CD8-positive, alpha-beta memory T cell (primary cell): Measurements from ENCODE around the gene MLF1. TPM values are rescaled to one million over a fixed set of nuclear protein-coding genes. Genes with fewer than 3 reads are reported as not detected.
"Not testable (repeated sequence)": the region's sequence is repeated elsewhere in the genome, so short reads cannot be mapped to it uniquely, and the experiment has no call there.

Experiments
- CTCF ChIA-PET: fragments of 350-600 bp; sonication (Branson Sonifier 250); formaldehyde crosslinking; loops from one replicate; lab custom pipeline; 2021; ENCODE audit warnings: antibody characterized with exemption; lab: Charles Lee
- POLR2A ChIA-PET: fragments of 350-600 bp; sonication (Branson Sonifier 250); formaldehyde crosslinking; loops from one replicate; lab custom pipeline; 2021; ENCODE audit warnings: antibody characterized with exemption; lab: Charles Lee
- DNase-seq, 5 donors: peaks; one replicate each; pipeline versions ENCODE4 v3.0.0 to v3.0.0-alpha.2; 2020 to 2022; ENCODE audit warnings: mixed read lengths in 1 of 5
- H3K27ac ChIP-seq: one replicate; pipeline ENCODE4 v1.7.0; 2013; ENCODE audit warnings: low read depth, mild to moderate bottlenecking, low read length, moderate library complexity
- H3K27me3 ChIP-seq: 2 replicates; pipeline ENCODE4 v1.7.0; 2013; ENCODE audit warnings: low read length, mild to moderate bottlenecking; ENCODE audit not compliant: insufficient read depth, poor library complexity, severe bottlenecking
- H3K36me3 ChIP-seq: 2 replicates; pipeline ENCODE4 v1.7.0; 2013; ENCODE audit warnings: mild to moderate bottlenecking, low read length, moderate library complexity; ENCODE audit not compliant: insufficient read depth
- H3K4me1 ChIP-seq: 2 replicates; pipeline ENCODE4 v1.7.0; 2013; ENCODE audit warnings: mild to moderate bottlenecking, low read length, moderate library complexity; ENCODE audit not compliant: insufficient read depth
- H3K4me3 ChIP-seq: 2 replicates; pipeline ENCODE4 v1.7.0; 2013; ENCODE audit warnings: mild to moderate bottlenecking, low read length
- H3K9me3 ChIP-seq: 2 replicates; pipeline ENCODE4 v1.7.0; 2013; ENCODE audit warnings: mild to moderate bottlenecking, low read length
- H3K27ac Mint-ChIP-seq, 8 donors: one replicate each; pipeline ENCODE4 v1.8.0; 2020 to 2021; ENCODE audit warnings: mixed read lengths in 8 of 8, mild to moderate bottlenecking in 6 of 8, inconsistent platforms in 3 of 8, moderate library complexity in 3 of 8
- H3K27me3 Mint-ChIP-seq, 2 donors: one replicate each; pipeline ENCODE4 v1.8.0; 2020 to 2021; ENCODE audit warnings: mixed read lengths in 2 of 2, mild to moderate bottlenecking in 1 of 2, moderate library complexity in 1 of 2
- H3K36me3 Mint-ChIP-seq, 3 donors: one replicate each; pipeline ENCODE4 v1.8.0; 2020 to 2021; ENCODE audit warnings: mixed read lengths in 3 of 3, inconsistent platforms in 1 of 3, mild to moderate bottlenecking in 1 of 3
- H3K4me1 Mint-ChIP-seq, 3 donors: one replicate each; pipeline ENCODE4 v1.8.0; 2020 to 2021; ENCODE audit warnings: mixed read lengths in 3 of 3, inconsistent platforms in 1 of 3, mild to moderate bottlenecking in 1 of 3
- H3K4me3 Mint-ChIP-seq, 7 donors: one replicate each; pipeline ENCODE4 v1.8.0; 2020 to 2021; ENCODE audit warnings: mixed read lengths in 7 of 7, mild to moderate bottlenecking in 6 of 7, moderate library complexity in 4 of 7, inconsistent platforms in 2 of 7
- H3K9me3 Mint-ChIP-seq, 5 donors: one replicate each; pipeline ENCODE4 v1.8.0; 2020 to 2022; ENCODE audit warnings: mixed read lengths in 5 of 5, mild to moderate bottlenecking in 3 of 5, moderate library complexity in 2 of 5, inconsistent platforms in 1 of 5
- polyA plus RNA-seq: library from polyadenylated mRNA; unstranded; fragments of 300-500 nt; fragmentation: Illumina TruSeq; gene quantifications from one replicate; pipeline ENCODE4 v1.2.3, GENCODE V29; 2021
- total RNA-seq, 2 experiments: library from RNA; stranded (reverse); gene quantifications; one replicate each; pipeline ENCODE4 v1.2.3, GENCODE V29; 2021

MLF1 gene
- total and polyA plus RNA-seq, 3 experiments from 2014 or later = 3.8 to 6.0 (median 4.0) TPM

DNA sequence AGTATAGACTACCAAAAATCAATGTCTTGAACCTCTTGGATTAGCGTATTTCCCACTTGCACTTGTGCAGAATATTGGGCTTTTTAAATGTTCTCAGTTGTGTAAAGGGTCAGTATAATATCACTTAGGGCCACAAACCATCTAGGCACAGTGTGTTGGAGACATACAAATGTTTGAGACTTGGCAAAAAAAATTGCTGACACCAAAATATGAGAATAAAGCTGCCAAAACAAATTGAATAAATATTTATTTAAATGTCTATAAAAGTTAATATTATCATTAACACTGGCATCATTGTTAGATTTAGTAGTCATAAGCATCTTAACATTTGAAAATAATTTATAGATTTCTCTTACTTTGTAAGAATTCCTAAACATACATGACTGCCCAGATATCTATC lies 30.9 kb upstream of the MLF1 start:
- H3K4me3 Mint-ChIP-seq = no peak overlapping the region
- no peak for DNase-seq
- Histone ChIP-seq H3K36me3 (no peaks in the 10 kb centered on the region), H3K27me3 (no peaks in the 10 kb centered on the region), H3K4me1 (no peaks in the 10 kb centered on the region), H3K9me3 (no peaks in the 10 kb centered on the region), H3K27ac (no peak overlapping the region), H3K4me3 (no peak overlapping the region)
- H3K27ac Mint-ChIP-seq = no peak overlapping the region
- peaks cover 13 to 18% (median 15%) of the 10 kb centered on the region in 3 donors for H3K36me3 Mint-ChIP-seq
- POLR2A ChIA-PET = no interaction called here
- no peaks in the 10 kb centered on the region for H3K27me3 Mint-ChIP-seq
- peaks cover 0 to 3% (median 0%) of the 10 kb centered on the region in 3 donors for H3K4me1 Mint-ChIP-seq
- H3K9me3 Mint-ChIP-seq = no peaks in the 10 kb centered on the region
- CTCF ChIA-PET = interaction anchor here (1.3 to 1.7 kb wide), 3 partner anchors 10 to 262 kb away, joined by 3 to 5 read pairs (median 4); partner anchors contain the start of genes GFM1 and MFSD1

DNA sequence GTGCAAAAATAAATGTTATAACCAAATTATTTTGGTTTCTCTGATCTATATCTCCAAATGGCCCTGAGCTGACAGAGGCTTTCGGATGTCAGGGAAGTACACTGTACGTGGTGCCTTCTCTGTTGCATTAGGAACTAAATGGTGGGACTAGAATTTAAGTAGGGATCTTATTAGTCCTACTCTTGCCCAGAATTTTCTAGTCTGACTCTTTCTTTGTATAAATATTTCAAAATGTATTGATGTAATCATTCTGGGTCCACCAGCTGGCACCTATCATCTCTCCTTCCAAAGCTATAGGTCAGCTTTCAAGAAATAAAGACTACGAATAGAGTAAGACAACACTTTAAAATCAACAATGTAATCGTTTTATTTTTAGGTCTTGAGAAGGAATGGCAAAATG lies 22.3 kb upstream of the MLF1 start:
- Mint-ChIP-seq H3K4me1 (no peaks in the 10 kb centered on the region), H3K4me3 (no peak overlapping the region), H3K9me3 (peaks cover 0 to 3% (median 3%) of the 10 kb centered on the region in 5 donors), H3K27me3 (no peaks in the 10 kb centered on the region), H3K27ac (no peak overlapping the region), H3K36me3 (peaks cover 18 to 40% (median 22%) of the 10 kb centered on the region in 3 donors)
- no peak for DNase-seq
- POLR2A ChIA-PET = no interaction called here
- no peak overlapping the region for H3K4me3 ChIP-seq
- CTCF ChIA-PET = interaction anchor here (1.3 kb wide), 1 partner anchor 9 kb away, joined by 3 read pairs; no protein-coding TSS in a partner anchor
- no peaks in the 10 kb centered on the region for H3K36me3 ChIP-seq
- no peak overlapping the region for H3K27ac ChIP-seq
- H3K9me3 ChIP-seq = no peaks in the 10 kb centered on the region
- no peaks in the 10 kb centered on the region for H3K27me3 ChIP-seq
- no peaks in the 10 kb centered on the region for H3K4me1 ChIP-seq

DNA sequence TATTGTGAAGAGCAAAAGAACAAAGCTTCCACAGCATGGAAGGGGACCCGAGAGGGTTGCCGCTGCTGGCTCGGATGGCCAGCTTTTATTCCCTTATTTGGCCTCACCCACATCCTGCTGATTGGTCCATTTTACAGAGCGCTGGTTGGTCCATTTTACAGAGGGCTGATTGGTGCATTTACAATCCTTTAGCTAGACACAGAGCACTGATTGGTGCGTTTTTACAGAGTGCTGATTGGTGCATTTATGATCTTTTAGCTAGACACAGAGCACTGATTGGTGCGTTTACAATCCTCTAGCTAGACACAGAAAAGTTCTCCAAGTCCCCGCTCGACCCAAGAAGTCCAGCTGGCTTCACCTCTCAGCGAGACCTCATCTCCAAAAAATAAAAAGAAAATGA lies 21.1 kb upstream of the MLF1 start:
- H3K9me3 ChIP-seq, H3K36me3 ChIP-seq, H3K4me3 Mint-ChIP-seq, H3K4me3 ChIP-seq, POLR2A ChIA-PET, H3K27me3 Mint-ChIP-seq, CTCF ChIA-PET, H3K4me1 Mint-ChIP-seq, H3K27me3 ChIP-seq, H3K27ac ChIP-seq, H3K9me3 Mint-ChIP-seq, H3K4me1 ChIP-seq, DNase-seq: not testable (repeated sequence)
- H3K36me3 Mint-ChIP-seq = peaks cover 14 to 36% (median 15%) of the 10 kb centered on the region in 3 donors
- H3K27ac Mint-ChIP-seq = peak overlapping the region in 1 of 8 donors; percentile 32

DNA sequence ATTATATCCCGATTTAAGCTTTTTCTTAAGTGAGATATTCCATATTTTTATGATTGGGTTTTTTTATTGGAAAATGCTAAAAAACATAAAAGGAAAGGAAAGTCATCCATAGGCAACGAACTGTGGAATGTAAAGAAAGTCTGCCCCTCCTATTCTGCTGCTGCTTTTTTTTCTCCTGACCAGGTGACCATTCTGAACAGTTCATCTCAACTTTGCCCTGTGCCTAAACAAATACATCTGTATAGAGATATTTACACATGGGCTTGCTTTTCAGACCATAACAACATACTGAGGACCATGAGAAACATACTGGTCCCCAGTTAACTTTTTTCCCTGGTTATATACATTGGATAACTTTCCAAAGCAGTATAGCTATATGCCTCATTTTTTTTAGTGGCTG lies 18.9 kb upstream of the MLF1 start:
- no peaks in the 10 kb centered on the region for H3K9me3 ChIP-seq
- ChIA-PET CTCF (no interaction called here), POLR2A (interaction anchor here (0.7 kb wide), 1 partner anchor 1851 kb away, joined by 6 read pairs; no protein-coding TSS in a partner anchor)
- Mint-ChIP-seq H3K36me3 (peaks cover 4 to 28% (median 7%) of the 10 kb centered on the region in 3 donors), H3K27me3 (peaks cover 6 to 17% of the 10 kb centered on the region in 2 donors), H3K27ac (no peak overlapping the region), H3K4me1 (no peaks in the 10 kb centered on the region), H3K9me3 (peaks cover 0 to 6% (median 3%) of the 10 kb centered on the region in 5 donors), H3K4me3 (no peak overlapping the region)
- no peak overlapping the region for H3K27ac ChIP-seq
- H3K36me3 ChIP-seq = no peaks in the 10 kb centered on the region
- DNase-seq = no peak
- H3K4me3 ChIP-seq = no peak overlapping the region
- H3K27me3 ChIP-seq = no peaks in the 10 kb centered on the region
- no peaks in the 10 kb centered on the region for H3K4me1 ChIP-seq

DNA sequence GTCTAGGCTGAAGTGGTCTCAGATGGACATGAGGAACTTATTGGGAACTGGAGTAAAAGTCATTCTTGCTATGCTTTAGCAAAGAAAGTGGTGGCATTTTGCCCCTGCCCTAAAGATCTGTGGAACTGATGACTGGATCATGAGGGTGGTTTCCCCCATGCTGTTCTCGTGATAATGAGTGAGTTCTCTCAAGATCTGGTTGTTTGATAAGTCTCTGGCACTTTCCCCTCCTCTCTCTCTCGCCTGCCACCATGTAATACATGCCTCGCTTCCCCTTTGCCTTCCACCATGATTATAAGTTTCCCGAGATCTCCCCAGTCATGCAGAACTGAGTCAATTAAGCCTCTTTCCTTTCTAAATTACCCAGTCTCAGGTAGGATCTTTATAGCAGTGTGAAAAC lies 11.5 kb upstream of the MLF1 start:
- Histone ChIP-seq H3K4me1 (no peaks in the 10 kb centered on the region), H3K27me3 (no peaks in the 10 kb centered on the region), H3K27ac (no peak overlapping the region), H3K4me3 (no peak overlapping the region), H3K9me3 (no peaks in the 10 kb centered on the region), H3K36me3 (no peaks in the 10 kb centered on the region)
- Mint-ChIP-seq H3K4me1 (no peaks in the 10 kb centered on the region), H3K4me3 (no peak overlapping the region), H3K9me3 (peaks cover 0 to 7% (median 1%) of the 10 kb centered on the region in 5 donors), H3K27ac (no peak overlapping the region), H3K36me3 (peaks cover 0 to 6% (median 0%) of the 10 kb centered on the region in 3 donors), H3K27me3 (peaks cover 10 to 48% of the 10 kb centered on the region in 2 donors)
- ChIA-PET POLR2A (no interaction called here), CTCF (no interaction called here)
- DNase-seq = no peak

DNA sequence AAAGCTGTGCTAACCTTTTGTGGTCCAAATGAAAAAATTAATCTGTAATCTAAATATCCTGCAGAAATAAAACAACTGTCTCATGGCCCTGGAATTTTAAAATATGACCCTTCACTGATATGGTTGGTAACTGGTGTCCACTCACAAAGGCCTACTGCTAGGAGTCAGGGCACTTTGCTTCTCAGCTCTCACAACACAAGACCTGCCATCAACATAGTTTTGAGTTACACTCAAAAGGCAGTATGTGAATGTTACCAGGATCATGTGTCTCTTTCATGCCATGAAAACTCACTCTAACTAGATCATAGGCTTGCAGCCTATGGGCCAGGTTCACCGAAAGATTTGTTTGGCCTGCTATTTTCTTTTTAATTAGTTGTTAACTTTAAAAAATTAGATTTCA lies 10.0 kb upstream of the MLF1 start:
- H3K4me3 ChIP-seq = no peak overlapping the region

DNA sequence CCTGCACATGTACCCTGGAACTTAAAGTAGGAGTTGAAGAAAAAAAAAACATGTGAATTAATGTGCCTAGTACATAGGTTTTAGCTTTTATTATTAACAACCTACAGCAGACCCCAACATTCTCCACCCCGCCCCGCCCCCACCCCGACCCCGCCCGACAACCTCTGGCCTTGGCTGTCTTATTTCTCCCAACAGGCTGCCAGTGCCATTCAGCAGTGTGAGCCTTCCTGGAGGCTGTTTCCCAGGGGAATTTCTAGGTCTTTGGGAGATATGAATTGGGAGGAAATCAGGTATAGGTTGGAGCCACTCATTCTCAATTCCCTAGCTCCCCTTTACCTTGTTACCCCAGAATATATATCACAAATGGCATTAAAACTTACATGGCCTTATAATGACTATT lies 8.3 kb upstream of the MLF1 start:
- Mint-ChIP-seq H3K36me3 (peaks cover 0 to 4% (median 0%) of the 10 kb centered on the region in 3 donors), H3K27ac (no peak overlapping the region), H3K27me3 (peaks cover 5 to 49% of the 10 kb centered on the region in 2 donors), H3K9me3 (peaks cover 0 to 11% (median 1%) of the 10 kb centered on the region in 5 donors), H3K4me3 (no peak overlapping the region), H3K4me1 (no peaks in the 10 kb centered on the region)
- no peak overlapping the region for H3K4me3 ChIP-seq
- H3K4me1 ChIP-seq = no peaks in the 10 kb centered on the region
- no peaks in the 10 kb centered on the region for H3K27me3 ChIP-seq
- ChIA-PET CTCF (no interaction called here), POLR2A (no interaction called here)
- H3K36me3 ChIP-seq = no peaks in the 10 kb centered on the region
- no peak for DNase-seq
- no peak overlapping the region for H3K27ac ChIP-seq
- H3K9me3 ChIP-seq = no peaks in the 10 kb centered on the region

More for the DNA sequence above, 10.0 kb upstream of the MLF1 start:
- ChIA-PET POLR2A (no interaction called here), CTCF (no interaction called here)
- peaks cover 0 to 4% (median 0%) of the 10 kb centered on the region in 3 donors for H3K36me3 Mint-ChIP-seq
- no peak overlapping the region for H3K27ac Mint-ChIP-seq
- H3K27me3 Mint-ChIP-seq = peaks cover 9 to 49% of the 10 kb centered on the region in 2 donors
- no peaks in the 10 kb centered on the region for H3K36me3 ChIP-seq
- peaks cover 0 to 10% (median 2%) of the 10 kb centered on the region in 5 donors for H3K9me3 Mint-ChIP-seq
- H3K9me3 ChIP-seq = no peaks in the 10 kb centered on the region
- H3K4me3 Mint-ChIP-seq = no peak overlapping the region
- H3K4me1 Mint-ChIP-seq = no peaks in the 10 kb centered on the region
- H3K27me3 ChIP-seq = no peaks in the 10 kb centered on the region
- DNase-seq = no peak
- no peak overlapping the region for H3K27ac ChIP-seq
- H3K4me1 ChIP-seq = no peaks in the 10 kb centered on the region

DNA sequence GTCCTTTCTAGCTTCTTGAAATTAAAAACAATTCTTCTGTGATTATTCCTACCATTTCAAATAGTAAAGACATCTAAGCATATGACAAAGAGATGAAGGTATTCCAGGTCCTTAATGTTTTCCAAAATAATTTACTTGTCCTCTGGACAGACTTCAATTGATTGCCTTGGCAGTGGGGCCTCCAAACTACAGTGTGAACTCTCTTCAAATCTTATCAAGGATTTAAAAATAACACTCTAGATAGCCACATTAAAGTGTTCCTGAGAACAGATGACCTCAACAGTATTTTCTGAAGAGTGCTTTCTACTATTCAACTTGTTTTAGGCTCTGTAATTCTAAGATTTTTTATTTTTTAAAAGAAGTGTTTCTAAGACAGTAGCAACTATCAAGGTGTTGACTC lies 7.9 kb upstream of the MLF1 start:
- Histone ChIP-seq H3K4me1 (no peaks in the 10 kb centered on the region), H3K4me3 (no peak overlapping the region), H3K36me3 (no peaks in the 10 kb centered on the region), H3K27ac (no peak overlapping the region), H3K9me3 (no peaks in the 10 kb centered on the region), H3K27me3 (no peaks in the 10 kb centered on the region)
- peaks cover 0 to 4% (median 0%) of the 10 kb centered on the region in 3 donors for H3K36me3 Mint-ChIP-seq
- H3K27me3 Mint-ChIP-seq = peaks cover 5 to 52% of the 10 kb centered on the region in 2 donors
- POLR2A ChIA-PET = no interaction called here
- CTCF ChIA-PET = no interaction called here
- no peak for DNase-seq
- peaks cover 0 to 11% (median 1%) of the 10 kb centered on the region in 5 donors for H3K9me3 Mint-ChIP-seq
- H3K4me3 Mint-ChIP-seq = no peak overlapping the region
- no peak overlapping the region for H3K27ac Mint-ChIP-seq
- no peaks in the 10 kb centered on the region for H3K4me1 Mint-ChIP-seq
